ENCODE data around the gene NOD1.

The NOD1 gene

DNA sequence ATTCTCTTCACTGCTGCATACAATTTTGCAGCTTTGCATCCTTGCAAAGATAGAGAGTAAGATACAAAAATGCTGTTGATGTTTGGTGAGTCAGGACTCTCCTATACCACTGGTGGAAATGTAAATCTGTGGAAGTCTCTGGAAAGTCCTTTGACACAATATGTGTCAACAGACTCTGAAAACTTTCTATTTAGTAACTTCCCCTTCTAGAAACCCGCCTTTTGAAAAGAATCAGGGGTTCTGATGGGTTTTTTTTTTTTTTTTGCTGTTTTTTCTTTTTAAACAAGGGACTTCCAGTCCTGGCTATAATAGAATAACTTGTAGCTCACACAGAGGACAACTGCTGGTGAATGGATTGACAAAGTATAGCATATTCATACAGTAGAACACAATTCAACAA lies 16.4 kb downstream of the NOD1 start:
- TF ChIP-seq, protein P1, sequence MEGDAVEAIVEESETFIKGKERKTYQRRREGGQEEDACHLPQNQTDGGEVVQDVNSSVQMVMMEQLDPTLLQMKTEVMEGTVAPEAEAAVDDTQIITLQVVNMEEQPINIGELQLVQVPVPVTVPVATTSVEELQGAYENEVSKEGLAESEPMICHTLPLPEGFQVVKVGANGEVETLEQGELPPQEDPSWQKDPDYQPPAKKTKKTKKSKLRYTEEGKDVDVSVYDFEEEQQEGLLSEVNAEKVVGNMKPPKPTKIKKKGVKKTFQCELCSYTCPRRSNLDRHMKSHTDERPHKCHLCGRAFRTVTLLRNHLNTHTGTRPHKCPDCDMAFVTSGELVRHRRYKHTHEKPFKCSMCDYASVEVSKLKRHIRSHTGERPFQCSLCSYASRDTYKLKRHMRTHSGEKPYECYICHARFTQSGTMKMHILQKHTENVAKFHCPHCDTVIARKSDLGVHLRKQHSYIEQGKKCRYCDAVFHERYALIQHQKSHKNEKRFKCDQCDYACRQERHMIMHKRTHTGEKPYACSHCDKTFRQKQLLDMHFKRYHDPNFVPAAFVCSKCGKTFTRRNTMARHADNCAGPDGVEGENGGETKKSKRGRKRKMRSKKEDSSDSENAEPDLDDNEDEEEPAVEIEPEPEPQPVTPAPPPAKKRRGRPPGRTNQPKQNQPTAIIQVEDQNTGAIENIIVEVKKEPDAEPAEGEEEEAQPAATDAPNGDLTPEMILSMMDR (conservative IDR thresholded peaks at IDR 0.05) = no peak
- no peak overlapping the region for H3K27ac ChIP-seq

DNA sequence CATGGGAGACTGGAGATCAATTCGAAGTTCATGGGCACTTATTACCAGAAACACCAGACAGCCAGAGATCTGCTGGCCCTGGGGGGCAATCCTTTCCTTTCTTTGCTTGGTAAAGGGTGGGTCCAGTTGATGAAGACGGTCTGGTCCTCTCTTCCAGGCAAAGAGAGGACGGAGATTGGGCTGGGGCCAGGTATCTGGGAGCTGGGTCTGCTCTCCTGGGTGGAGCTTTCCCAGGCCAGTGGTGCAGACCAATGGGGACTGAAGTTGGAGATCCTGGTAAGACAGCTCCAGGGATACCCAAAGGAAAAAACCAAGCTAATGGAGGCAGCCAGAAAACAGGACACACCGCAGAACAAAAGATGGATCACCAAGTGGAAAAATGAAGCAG lies 18.3 kb downstream of the NOD1 start:
- TF ChIP-seq, protein P1 (conservative IDR thresholded peaks at IDR 0.05) = no peak
- H3K27ac ChIP-seq = no peak overlapping the region

GRCh38 chr7:30459591-30460245 lies 18.9 kb downstream of the NOD1 start:
- no peak overlapping the region for H3K27ac ChIP-seq
- TF ChIP-seq, protein P1 (conservative IDR thresholded peaks at IDR 0.05) = no peak

- TF ChIP-seq, protein P1 (conservative IDR thresholded peaks at IDR 0.05) = no peak
- no peak overlapping the region for H3K27ac ChIP-seq
Measured at GRCh38 chr7:30458311-30458710, 20.3 kb downstream of the NOD1 start.

DNA sequence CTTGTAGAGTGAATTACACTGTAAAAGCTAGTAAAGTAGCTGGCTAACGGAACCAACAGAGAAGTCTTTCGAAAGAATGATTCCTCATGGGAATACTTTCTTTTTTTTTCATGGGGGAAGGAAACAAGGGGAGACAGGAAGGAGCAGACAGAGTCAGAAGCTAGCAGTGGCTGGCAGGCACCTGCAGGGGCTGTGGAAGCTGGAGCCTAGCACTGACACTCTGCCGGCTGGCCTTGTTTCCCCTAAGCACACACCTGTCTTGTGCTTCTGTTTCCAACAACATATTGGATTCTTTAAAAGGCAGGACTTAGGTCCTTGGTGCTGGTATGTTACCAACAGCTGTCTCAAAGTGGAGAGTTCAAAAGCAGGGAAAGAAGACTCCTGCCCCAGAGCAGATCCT lies 24.7 kb downstream of the NOD1 start:
- TF ChIP-seq, protein P1 (conservative IDR thresholded peaks at IDR 0.05) = no peak
- no peak overlapping the region for H3K27ac ChIP-seq

- TF ChIP-seq, protein P1 (conservative IDR thresholded peaks at IDR 0.05) = no peak
- H3K27ac ChIP-seq = no peak overlapping the region
Measured at GRCh38 chr7:30453016-30453415, 25.6 kb downstream of the NOD1 start.

DNA sequence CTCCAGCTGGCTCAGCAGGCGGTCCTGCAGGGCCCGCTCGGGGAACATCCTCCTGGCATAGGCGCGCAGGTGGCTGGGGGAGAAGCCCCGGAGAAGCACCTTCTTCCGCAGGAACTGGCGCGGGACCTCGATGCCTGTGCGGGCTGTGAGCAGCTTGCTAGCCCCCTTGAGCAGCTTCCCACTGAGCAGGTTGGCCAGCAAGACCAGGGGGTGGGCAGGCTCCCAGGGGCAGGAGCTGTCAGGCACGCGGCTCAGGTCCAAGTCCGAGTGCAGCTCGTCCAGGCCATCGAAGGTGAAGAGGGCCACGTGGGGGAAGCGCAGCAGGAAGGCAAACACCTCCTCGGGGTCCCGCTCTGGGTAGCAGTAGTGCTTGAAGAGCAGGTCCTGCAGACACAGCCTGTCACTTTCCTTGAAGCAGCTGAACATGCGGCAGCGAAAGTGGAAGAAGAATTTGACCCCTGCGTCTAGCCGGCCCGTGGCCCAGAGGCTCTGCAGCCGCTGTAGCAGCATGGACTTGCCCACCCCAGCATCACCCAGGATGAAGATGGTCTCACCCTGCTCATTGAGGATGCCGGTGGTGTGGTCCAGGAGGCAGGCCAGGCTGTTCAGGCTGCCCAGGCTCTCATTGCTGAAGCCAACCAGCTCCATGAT lies 26.2 kb downstream of the NOD1 start:
- H3K27ac ChIP-seq = no peak overlapping the region
- TF ChIP-seq, protein P1 (conservative IDR thresholded peaks at IDR 0.05) = no peak

All from VCaP (cell line).